ENCODE data around the gene TFIP11.
A peak's percentile ranks its signal among the peaks of the same experiment; 100 is the strongest.

The TFIP11 gene

GRCh38 chr22:26515931-26516330 lies 3.7 kb upstream of the TFIP11 start:
- H3K4me3 ChIP-seq (ENCODE audit: low read length): no peak overlapping the region
- DNase-seq (ENCODE audit: low read depth, low spot score): no peak

- H3K4me3 ChIP-seq (ENCODE audit: low read length): no peak overlapping the region
- no peak for DNase-seq (ENCODE audit: low read depth, low spot score)
These were observed 2.3 kb upstream of the TFIP11 start for GRCh38 chr22:26514419-26515161.

DNA sequence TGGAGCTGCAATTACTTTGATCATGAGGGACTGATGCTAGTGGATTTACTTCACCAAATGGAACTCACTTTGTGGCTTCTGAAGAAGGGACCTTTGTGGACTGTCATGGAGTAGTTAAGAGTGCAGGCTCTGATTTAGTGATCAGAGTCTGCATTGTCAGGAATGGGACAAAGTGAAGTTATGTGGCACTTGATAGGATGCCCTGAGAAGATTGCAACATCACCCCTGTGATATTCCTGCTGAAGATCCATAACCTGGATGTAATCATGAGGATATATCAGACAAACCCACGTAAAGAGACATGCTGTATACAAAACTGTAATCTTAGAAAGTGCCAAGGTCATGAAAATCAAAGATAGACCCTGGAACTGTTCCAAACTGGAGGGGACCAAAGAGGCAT lies 1.6 kb upstream of the TFIP11 start:
- no peak for DNase-seq (ENCODE audit: low read depth, low spot score)
- no peak overlapping the region for H3K4me3 ChIP-seq (ENCODE audit: low read length)

GRCh38 chr22:26508148-26508547 lies 4.1 kb downstream of the TFIP11 start:
- DNase-seq (ENCODE audit: low read depth, low spot score): no peak
- H3K4me3 ChIP-seq (ENCODE audit: low read length): no peak overlapping the region

- no peak overlapping the region for H3K4me3 ChIP-seq (ENCODE audit: low read length)
- DNase-seq (ENCODE audit: low read depth, low spot score): no peak
These were observed 8.5 kb downstream of the TFIP11 start for GRCh38 chr22:26503758-26504157.

- peak overlapping the region; percentile 31 for H3K4me3 ChIP-seq (ENCODE audit: low read length)
- DNase-seq (ENCODE audit: low read depth, low spot score): peak; percentile 97
These were observed 9.3 kb downstream of the TFIP11 start for GRCh38 chr22:26502688-26503561.

DNA sequence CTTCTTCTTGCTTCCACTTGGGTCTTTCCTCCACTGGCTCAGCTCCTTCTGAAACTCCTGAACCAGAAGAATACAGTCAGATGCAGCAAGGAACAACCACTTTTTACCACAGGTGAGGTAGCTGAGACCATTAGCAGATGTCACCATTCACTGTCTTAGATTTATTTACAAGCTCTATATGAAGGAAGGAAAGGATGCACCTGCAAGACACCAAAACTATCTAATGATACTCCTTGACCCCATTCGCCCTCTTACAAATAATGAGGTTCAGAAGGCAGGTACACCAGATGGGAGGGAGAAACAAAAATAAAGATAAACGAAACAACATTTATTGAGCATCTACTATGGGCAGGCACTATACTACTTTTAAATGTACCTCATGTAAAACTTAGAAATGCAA lies 10.3 kb downstream of the TFIP11 start:
- DNase-seq (ENCODE audit: low read depth, low spot score): no peak
- no peak overlapping the region for H3K4me3 ChIP-seq (ENCODE audit: low read length)

- no peak overlapping the region for H3K4me3 ChIP-seq (ENCODE audit: low read length)
- no peak for DNase-seq (ENCODE audit: low read depth, low spot score)
These were observed 13.0 kb downstream of the TFIP11 start for GRCh38 chr22:26499188-26499703.

DNA sequence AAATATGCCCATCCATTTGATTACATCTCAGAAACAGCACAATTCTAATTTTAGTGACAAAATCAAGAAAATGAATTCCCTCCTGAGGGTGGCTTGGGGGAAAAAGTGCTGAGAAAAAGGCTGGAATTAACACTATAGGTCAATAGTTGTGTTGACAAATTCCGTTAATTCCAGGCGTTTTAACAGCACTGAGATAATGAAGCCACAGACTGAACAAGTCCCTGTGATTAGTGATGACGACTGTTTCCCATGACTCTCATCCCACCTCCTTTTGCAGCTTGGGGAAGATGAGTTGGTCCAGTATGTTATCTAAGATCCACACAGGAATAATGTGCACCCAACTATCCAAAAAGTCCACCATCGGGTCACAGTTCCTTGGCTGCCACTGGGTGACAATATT lies 15.8 kb downstream of the TFIP11 start:
- DNase-seq (ENCODE audit: low read depth, low spot score): no peak
- no peak overlapping the region for H3K4me3 ChIP-seq (ENCODE audit: low read length)

DNA sequence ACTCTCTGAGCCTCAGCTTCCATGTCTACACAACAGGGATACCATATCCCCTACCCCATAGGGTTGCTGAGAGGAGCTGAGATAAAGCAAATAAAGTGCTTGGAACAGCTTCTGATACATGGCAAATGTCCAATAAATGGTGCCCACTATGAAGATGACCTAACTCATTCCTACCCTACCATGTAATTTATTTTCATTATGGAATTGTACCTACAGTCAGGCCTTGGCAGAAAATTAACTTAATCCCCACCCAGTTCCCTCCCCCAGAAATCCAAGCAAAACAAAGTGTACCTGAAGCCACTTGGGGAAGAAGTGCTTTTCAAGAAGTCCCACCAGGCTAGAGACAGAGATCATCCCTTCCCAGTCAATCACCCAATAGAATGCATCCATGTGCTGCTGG lies 17.8 kb downstream of the TFIP11 start:
- H3K4me3 ChIP-seq (ENCODE audit: low read length): no peak overlapping the region
- no peak for DNase-seq (ENCODE audit: low read depth, low spot score)

DNA sequence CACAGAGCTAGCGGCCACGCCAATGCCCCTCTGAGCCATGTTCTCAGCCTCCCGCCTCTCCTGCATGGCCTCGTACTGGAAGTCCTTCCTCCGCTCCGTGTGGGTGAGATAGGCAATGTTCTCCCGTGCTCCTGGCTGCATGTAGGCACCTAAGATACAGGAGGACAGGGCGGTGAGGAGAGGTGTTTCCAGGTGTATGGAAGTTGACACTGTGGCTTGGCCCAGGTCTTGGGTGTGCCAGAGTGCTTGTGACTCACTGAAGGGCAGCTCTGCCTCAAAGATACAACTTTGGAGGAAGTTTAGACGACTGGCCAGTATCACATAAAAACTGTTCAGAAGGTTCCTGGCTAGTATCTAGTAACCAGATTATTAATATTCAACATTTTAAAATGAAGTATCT lies 20.1 kb downstream of the TFIP11 start:
- no peak for DNase-seq (ENCODE audit: low read depth, low spot score)
- H3K4me3 ChIP-seq (ENCODE audit: low read length): no peak overlapping the region

- no peak for DNase-seq (ENCODE audit: low read depth, low spot score)
- no peak overlapping the region for H3K4me3 ChIP-seq (ENCODE audit: low read length)
These were observed 22.7 kb downstream of the TFIP11 start for GRCh38 chr22:26489447-26490036.

- peak overlapping the region; percentile 2; the same call in 1 of the 2 replicates for H3K4me3 ChIP-seq (ENCODE audit: low read length)
- peak; percentile 80 for DNase-seq (ENCODE audit: low read depth, low spot score)
These were observed 24.3 kb downstream of the TFIP11 start for GRCh38 chr22:26487996-26488395.

- no peak overlapping the region for H3K4me3 ChIP-seq (ENCODE audit: low read length)
- DNase-seq (ENCODE audit: low read depth, low spot score): no peak
These were observed 25.9 kb downstream of the TFIP11 start for GRCh38 chr22:26486394-26486793.

- no peak for DNase-seq (ENCODE audit: low read depth, low spot score)
- no peak overlapping the region for H3K4me3 ChIP-seq (ENCODE audit: low read length)
These were observed 26.4 kb downstream of the TFIP11 start for GRCh38 chr22:26485806-26486390.

DNA sequence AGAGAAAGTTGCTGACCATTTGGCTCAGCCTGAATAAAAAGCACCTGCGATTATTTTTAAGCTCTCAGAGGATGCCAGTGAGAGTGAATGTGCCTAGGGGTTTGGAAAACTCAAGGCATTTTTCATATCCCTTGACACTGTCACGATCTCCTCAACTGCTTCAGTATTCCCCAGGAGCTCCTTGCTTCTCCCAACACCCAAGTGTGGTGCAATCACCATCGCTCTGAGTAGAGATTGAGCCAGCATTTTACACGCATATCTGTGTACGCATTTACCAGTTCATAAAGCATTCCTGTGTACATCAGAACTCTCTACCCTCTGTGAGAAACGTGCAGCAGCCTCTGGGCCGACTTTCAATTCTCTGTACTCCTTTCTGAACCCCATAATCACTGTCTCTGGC lies 27.3 kb downstream of the TFIP11 start:
- peak overlapping the region; percentile 77 for H3K4me3 ChIP-seq (ENCODE audit: low read length)
- DNase-seq (ENCODE audit: low read depth, low spot score): no peak

DNA sequence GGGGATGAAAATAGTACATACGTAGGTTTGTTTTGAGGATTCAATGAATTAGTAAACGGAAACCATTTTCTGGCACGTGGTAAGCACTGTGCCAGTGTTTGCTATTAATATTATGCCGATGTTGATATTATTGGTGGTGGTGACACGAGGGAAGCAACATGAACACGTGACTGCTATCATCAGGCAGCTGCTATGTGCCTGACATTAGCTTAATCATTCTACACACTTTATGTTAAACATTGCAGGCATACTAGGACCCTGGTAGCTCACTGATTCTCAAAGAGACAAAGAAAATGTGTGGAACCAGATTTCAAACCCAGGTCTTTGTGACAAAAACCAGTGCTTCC lies 27.9 kb downstream of the TFIP11 start:
- H3K4me3 ChIP-seq (ENCODE audit: low read length): peak overlapping the region; percentile 77
- no peak for DNase-seq (ENCODE audit: low read depth, low spot score)

DNA sequence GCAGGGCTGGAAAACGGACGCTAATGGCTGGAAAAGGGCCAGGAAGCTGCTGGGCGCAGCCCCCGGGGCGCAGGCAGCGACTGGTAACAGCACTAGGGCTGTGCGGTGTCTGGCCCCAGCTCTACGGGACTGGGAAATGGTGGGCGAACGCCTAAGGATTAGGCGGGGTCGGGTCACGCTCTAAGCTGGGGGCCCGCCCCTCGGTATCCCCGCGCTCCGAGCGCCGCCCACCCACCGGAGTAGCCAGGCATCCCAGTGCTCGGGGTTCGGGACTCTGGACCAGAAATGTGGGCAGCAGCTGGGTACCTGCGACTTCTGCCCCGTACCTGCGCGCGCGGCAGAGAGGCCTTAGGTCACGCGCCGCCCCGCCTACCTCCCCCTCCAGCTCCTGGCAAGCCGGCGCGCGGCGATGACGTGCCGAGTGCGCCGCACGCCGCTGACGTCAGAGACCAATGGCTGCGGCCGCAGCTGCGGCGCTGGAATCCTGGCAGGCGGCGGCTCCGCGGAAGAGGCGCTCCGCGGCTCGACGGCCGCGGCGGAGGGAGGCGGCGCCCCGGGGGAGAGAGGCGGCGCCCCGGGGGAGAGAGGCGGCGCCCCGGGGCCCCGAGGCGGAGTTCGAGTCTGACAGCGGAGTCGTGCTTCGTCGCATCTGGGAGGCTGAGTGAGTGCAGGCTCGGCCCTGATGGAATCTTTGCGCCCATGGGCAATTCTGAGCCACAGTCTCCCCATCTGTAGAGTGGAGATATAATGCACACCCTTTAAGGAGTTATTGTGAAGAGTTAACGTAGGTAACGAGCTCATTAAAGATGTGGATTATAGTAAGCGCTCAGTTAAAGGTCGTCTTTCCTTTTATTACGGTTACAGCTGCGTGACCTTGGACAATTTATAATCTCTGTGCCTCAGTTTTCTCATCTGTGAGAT lies 28.6 kb downstream of the TFIP11 start, which contains the start of the genes HPS4 and SRRD:
Gene HPS4, minus strand, starts transcription at position 345 of the 921 bp plus-strand sequence. CDS start 2,021 bp downstream, outside the sequence.
Gene SRRD, plus strand, starts transcription at position 439 of the 921 bp plus-strand sequence. Its CDS starts 14 bp downstream, at position 453.
- DNase-seq (ENCODE audit: low read depth, low spot score): peak; percentile 86
- H3K4me3 ChIP-seq (ENCODE audit: low read length): peak within 1 kb of the TSS; percentile 77

Data from Jurkat, Clone E6-1 (cell line).